SIG-M5 treated with dmso at 0.1 percent for 504 hours (cell line): Measurements from ENCODE around the gene POU3F2.

Source experiments
- DNase-seq: peaks from one replicate; lab custom pipeline; 2025; ENCODE audit not compliant: unreplicated experiment; lab: John Stamatoyannopoulos, UW

POU3F2 gene

DNA sequence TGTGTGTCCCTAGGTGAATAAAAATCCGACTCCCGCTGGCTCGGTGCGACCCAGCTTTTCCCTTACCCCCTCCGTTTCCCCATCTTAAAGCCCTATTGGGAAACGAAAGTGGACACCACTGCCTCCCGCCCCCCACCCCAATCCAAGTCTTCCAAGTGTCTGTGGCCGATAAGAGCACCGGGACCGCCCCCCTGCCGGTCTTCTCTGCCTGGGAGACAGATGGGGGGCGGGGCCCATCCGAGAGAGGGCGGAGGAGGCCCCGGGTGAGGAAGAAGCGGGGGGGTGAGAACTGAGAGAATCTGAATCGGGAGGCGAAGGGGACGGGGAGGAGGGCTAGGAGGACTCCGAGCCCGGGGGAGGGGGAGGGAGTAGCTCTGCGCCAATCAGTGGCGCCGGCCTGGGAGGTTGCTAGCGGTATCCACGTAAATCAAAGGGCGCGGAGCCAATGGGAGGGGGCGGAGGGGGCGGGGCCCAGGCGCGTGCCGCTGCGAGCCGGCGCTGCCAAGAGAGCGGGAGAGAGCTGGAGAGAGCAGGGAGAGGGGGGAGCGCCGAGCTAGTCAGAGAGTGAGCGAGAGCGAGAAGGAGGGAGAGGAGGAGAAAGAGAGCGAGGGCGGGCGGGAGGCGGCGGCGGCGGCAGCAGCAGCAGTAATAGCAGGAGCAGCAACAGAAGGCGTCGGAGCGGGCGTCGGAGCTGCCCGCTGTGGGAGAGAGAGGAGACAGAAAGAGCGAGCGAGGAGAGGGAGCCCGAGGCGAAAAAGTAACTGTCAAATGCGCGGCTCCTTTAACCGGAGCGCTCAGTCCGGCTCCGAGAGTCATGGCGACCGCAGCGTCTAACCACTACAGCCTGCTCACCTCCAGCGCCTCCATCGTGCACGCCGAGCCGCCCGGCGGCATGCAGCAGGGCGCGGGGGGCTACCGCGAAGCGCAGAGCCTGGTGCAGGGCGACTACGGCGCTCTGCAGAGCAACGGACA is at the start of gene POU3F2:
Gene POU3F2, plus strand, starts transcription at position 515 of the 972 bp plus-strand sequence. Its CDS starts 300 bp downstream, at position 815.
- peak; percentile 34 for DNase-seq

DNA sequence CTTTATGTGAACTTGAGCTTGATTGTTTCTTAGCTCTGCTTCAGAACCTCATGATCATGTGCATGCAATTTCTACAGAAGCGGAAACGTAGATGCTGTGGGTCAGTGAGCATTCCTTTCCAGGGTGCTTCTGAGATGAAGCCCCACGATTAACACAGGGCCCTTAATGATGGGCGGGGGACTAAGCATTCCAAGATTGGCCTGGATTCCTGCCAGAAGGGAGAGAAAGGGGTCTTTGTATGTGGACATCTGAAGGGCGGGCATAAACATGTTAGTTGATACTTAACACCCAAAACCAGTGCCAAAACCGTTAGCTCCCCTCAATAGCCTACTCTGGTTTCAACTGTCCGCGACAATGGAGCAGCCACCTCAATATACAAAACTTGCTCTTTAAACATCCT is 46.9 kb upstream of the POU3F2 start:
- DNase-seq = no peak

DNA sequence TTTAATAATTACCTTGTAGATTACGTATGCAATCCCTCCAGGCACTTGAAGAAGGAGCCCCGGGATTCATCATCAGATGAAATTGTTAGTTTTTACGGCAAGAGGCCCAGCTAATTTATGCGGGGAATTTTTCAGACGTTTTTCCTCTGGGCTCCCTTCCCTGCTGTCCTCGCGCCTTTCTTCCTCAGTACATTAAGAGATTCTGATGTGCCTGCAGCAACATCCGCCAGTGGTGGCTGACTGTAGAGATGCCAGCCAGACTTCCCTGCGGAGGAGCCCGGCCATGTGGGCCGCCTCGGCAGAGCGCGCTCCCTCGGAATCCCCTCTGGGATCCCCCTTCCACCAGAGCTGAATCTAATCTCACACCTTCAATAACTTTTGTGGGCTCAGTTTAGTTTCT is 46.4 kb upstream of the POU3F2 start:
- no peak for DNase-seq

DNA sequence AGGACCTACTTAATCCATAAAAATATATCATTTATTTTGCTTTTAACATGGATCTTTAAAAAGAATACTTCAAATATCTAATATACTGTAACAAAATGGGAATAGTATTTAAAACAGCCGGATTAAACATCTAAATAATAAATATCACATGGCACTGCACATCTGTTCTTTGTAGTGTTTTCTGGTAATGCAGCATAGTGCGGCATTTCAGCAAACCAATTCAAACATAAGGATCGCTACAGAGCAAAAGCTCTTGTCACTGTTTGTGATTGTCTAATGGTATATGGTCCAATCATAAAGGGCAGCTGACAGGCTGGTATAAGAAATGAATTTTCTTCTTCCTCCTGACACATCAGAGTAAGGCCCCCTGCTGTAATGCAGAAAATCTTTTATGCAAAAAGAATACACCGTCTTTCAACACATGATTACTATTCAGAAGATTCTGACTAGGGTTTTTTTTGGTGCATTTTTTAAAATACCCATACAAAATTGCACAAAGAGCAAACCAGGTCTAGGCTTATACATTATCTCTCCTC is 40.0 kb upstream of the POU3F2 start:
- DNase-seq = no peak

DNA sequence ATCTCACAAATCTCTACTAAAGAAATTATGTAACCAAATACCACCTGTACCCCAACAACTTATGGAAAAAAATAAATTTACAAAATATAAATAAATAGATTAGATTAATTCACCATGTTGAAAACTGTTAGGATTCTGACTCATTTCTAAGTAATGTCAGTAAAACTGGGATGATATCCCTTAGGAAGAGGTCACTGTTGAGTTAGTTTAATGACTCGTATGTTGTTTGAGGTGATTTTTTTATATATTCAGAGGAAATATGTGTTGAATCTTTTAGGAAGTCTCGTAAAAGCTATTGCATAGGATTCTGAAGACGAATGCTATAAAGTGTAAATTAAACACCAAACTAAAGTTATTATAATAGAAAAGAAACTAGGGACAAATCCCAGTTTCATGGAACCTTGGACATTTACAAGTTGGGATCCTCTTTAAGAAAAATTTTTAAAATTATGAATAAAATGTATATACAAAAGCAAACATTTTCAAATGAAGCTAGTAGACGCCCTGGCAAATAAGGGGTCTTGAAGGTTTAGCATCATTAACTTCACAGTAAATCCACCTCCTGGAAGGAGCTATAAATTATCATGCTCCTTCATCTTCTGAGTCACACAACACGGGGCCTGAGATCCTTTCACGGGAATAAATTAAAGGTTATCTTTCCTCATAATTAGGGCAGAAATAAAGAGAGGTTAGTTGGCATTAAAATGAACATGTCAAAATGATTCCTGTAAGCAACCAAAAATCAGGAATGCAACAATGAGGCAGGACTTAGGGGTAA is 37.0 kb upstream of the POU3F2 start:
- DNase-seq = no peak

DNA sequence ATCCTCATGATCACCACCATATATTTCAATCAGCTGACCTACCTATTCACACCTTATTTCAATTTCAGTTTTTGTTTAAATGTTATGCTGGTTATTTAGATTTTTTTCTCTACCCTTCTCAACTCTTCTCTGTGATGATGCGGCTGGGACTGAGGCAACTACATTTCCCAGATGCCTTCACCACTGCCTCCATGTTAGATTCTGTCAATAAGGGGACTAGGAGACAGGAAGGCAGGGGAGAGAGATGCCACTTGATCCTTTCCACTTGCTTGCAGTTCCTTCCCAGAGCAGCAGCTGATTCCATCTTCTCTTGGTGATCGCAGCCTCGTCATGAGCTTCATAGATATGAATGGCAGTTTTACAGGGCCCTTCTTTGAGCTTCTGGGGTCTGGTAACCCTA is 33.5 kb upstream of the POU3F2 start:
- DNase-seq = no peak

DNA sequence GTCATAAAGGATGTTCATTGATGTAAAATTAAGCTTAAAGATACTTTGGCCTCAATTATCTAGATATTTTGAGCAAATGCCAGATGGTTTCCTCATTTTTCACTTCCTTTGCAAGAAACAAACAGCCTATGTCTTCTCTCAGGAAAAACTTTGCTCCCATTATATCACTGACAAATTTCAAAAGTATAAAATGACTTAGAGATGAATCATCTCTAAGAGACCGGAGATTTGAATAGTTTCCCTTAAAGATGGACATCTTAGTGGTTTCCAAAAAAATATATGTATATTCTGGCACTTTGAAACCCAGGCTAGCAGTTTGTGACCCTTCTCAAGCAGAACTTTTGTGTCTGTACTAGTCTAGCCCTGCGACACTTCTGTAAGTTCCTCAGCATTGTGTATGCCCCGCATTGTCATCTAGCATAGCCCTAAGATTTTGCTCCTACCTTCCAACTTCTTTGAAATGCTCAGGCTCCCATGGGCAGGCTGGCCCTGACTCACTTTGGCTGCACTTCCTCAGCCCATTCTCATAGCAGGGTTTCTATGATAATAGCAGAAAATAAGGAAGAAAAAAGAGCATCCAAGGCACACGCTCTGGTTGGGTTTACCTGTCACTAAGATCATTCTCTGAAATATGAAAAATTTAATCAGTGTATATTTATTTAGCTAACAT is 25.7 kb upstream of the POU3F2 start:
- DNase-seq = no peak

DNA sequence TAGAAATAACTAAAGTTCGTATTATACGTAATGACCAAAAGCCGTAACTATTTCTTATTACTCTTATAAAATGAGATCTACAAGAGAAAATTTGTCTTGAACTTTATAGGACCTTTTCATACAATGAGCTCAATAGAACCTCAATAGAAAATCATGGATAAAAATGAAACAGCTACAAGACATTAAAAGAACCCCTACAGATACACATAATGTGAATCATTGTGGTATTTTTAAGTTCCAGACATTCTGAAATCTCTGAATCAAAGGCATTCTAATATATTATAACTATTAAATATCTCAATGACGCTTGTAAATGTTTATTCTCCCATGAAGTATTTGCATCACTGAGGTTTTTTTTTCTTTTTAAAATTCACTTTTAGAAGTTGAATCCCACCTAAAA is 22.2 kb upstream of the POU3F2 start:
- DNase-seq = no peak

DNA sequence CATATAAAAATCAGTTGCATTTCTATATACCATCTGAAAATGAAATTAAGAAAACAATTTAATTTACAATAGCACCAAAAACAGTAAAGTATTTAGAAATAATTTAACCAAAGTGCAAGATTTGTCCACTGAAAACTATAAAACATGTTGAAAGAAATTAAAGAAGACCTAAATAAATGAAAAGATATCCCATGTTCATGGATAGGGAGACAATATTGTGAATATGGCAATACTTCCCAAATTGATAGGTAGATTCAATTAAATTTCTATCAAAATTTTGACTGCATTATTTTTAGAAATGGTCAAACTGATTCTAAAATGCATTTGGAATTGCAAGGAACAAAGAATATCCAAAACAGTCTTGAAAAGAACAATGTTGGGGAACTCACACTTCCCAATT is 17.6 kb upstream of the POU3F2 start:
- DNase-seq = no peak

DNA sequence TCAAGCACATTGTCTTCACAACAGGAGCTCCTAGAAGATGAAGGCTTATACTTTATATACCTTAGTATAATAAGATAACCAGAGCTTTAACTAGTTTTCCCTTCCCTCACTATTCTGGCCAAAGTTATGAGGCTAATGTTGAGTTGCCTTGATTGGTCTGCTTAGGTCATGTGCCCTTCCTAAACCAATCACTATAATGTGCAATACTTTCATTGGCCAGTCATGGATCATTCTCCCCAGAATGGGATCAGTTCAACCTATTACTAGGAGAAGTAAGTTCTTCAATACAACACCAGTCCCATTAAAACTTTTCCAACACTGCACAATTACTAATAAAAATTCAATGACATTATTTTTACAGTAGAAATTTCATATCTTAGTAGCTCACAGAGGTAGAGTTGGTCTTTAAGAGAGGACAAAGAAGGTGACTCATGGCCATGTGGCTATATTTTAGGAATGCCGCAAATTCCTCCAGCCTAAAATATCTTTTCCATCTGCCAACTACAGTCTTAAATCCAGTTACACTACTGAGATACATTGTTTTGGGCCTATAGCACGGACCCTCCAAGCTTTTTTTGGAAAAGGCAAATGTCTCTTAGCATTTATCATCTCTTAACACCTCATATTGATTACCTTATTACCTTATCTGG is 12.5 kb upstream of the POU3F2 start:
- no peak for DNase-seq

DNA sequence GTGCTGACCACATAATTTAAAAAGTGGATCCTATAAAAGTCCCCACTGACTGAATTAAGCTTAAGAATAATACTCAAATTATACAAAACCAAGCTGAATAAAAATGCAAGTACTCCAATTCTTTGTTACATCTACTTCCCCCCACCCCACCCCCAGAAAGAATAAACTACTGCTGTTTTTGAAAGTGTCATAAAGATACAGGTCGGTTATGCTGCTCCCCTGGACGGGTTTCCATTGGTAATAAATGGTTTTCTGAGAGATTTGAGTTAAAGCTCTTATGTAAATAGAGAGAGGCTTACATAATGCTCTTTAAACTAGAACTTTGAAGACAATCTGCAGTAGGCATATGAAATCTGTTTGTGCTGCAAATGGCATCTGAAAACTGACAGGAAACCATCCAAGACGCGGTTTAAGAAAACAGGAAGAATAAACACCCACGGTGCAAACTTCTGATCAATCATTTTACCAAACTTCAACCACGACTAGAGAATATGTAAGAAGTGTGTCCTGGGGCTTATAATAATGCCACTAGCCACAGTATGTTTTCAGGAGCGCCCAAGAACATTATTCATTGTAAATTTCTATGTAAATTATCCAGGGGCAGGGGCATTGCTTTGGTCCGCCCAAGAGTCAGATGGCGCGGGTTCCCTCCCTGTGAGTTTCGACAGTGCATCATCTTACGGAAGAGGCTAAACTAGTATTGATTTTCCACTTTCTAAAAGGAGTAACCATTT is 10.8 kb upstream of the POU3F2 start:
- DNase-seq = no peak

DNA sequence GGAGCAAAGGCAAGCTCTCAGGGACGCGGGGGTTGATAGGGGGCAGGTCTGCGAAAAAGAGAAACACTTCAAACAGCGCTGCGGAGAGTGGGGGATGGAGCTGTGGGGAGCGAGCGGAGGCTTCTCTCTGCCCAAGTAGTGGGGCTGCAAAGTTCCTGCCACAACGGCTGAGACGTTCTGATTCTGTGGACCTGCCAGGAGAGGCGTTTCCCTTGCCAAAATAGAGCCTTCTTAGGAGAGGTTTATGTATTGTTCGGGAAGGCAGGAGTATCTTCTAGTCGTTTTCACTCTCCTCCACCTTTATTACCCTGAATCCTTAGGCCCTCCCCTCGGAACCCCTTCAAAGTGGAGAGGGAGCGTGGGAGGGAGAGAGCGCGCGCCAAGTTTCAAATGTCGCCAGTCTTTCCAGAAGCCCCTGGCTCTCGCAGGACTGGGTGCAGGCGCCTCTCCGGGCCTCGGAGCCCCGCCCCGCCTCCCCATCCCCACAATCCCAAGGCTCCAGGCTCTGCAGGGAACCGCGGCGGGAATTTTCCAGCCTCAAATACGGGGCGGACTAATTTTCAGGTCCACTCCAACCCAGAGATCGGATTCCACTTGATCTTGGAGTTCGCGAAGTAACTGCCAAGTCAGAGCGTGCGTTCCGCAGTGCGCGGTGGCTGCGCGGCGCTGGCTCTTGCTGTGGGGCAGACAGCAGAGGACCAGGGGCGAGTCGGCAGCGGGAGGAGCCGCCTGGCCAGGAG is 10.0 kb upstream of the POU3F2 start:
- DNase-seq = no peak

DNA sequence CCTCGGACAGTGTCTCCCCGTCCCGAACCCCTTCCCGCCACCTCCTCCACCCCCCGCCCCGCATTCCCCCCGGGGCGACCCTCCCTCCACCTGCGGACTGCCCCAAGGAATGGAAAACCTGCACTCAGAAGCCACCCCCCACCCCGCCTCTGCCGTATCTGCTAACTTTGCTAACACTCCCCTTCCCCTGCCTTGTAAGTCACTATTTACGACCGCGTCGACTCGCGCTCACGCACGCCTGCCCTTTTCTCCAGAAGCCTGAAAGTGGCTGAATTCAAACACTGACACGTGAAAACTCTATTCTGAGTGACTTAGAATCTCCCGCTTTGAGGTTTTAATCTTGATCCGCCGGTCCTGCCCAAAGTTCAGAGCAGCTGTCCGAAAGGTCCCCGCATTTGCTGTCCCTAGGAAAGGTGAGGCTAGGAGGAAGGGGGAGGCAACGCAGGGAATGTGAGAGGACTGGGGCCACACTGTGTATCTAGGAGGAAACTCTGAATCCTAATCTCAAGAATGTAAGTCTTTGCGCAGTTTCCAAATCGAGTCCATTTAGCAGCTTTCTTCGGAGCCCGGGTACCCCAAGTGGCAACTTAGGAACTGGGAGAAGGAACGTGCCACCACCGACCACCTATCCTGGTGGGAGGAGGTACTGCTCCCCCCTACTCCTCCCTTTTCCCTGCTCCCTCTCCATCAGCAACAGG is 9.3 kb upstream of the POU3F2 start:
- DNase-seq = no peak

DNA sequence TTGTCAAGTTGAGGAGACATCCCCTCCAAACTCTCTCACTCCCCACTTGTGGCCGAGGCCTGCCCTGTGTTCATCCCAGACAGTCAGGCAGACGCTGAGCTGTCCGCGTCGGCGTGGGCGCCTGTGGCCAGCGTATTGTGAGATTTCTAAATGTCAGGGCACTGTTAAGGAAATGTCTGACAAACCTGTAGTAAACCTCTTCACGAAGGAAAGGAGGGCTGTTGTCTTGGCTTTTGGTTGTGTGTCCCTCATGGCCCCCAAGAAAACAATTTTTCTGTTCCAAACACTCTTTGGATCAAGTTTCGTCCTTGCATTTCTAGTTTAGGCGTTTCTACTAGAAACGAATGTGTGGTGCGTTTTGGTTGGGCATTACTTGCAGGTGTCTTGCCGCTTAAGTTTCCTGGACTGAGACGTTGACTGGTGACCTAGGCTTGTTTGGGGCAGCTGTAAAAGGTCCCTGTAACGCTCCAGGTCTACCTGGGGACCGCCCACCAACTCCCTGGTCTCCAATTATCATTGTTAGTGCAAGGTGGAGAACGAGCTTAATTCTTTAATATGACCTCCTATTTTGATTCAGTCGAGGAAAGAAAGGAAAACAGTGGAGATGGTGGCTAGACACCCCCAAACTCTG is 8.7 kb upstream of the POU3F2 start:
- DNase-seq = no peak

DNA sequence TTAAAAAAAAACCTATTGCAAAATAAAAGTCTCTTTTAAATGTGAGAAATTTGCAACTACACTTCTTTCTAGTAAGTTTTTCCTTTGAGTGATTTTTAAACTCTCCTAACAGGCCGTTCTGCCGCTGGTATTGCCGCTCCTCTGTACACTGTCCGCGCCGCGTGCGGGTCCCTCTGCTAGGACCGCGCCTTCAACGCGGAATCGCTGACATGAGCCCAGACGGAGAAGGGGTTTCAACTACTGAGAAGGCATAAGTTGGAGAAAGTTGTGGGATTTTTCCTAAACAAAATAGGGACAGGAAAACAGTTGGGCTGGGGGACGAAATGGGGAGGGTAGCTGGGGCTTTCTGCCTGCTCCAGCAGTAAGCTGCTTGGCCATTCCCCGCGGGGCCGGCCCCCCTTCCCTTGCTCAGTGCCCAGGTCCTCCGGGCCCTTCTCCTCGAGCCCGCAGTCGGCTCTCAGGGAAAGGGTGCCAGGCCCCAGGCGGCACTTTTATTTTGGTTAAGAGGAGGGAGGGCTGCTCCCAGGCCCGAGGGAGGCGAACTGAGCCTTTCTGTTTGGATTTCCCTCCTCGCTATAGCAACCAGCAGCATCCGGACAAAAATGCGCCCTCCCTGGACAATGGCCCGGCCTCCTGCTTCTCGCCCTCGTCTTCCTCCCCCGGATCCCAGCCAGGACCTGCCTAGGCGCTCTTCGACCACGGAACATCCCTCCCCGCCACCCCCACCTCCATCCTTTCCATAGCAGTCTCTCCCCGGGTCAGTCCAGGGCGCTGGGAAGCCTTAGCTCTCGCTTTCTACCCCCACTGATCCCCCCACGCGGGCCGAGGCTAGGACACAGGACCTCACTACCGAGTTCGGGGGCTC is 6.8 kb upstream of the POU3F2 start:
- DNase-seq = no peak

DNA sequence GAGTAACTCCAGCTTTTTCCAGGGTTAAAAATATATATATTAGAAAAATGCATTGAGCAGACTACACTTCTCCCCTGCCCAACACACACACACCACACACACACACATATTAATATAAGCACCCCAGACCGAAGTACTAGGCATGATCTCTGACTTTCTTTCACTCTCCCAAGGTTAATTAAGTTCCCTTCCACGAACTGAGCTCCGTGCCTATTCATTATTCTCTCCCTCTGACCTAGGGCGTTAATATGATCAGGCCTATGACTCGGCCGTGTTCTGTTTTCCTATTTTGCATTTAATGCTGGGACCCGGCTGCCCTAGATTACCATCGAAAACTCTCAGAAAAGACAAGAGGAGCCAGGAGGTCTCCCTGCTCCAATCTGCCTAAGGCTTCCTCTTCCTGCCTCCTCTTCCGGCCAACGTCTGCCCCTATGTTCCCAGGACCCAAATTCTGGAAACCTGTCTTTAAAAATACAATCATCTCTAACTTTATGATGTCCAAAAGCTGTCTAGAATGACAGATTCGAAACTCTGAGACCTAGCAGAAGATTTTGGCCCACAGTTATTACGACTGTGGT is 6.1 kb upstream of the POU3F2 start:
- no peak for DNase-seq

DNA sequence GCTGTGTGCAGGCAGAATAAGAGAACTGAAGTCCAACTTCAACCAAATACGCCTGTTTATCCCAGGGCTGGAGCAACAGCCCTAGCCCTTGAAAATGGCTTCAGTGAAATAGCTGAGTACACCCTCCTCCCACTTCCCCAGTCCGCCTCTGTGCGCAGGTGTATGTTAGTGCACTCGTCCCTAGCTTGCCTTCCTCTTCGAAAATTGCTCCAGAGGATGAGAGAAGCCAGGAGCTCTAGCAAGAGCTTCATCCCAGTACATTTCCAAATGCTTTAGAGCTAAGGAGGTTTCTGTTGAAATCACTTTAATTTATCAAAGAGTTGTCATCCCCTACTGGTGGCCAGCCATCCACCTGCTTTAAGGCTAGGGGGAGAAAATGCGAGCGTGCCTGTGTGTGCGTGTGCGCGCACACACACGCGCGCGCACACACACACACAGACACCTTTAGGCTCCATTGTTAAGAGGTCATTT is 5.4 kb upstream of the POU3F2 start:
- no peak for DNase-seq
